Measurements from ENCODE around the gene PRKG2.

Gene PRKG2

DNA sequence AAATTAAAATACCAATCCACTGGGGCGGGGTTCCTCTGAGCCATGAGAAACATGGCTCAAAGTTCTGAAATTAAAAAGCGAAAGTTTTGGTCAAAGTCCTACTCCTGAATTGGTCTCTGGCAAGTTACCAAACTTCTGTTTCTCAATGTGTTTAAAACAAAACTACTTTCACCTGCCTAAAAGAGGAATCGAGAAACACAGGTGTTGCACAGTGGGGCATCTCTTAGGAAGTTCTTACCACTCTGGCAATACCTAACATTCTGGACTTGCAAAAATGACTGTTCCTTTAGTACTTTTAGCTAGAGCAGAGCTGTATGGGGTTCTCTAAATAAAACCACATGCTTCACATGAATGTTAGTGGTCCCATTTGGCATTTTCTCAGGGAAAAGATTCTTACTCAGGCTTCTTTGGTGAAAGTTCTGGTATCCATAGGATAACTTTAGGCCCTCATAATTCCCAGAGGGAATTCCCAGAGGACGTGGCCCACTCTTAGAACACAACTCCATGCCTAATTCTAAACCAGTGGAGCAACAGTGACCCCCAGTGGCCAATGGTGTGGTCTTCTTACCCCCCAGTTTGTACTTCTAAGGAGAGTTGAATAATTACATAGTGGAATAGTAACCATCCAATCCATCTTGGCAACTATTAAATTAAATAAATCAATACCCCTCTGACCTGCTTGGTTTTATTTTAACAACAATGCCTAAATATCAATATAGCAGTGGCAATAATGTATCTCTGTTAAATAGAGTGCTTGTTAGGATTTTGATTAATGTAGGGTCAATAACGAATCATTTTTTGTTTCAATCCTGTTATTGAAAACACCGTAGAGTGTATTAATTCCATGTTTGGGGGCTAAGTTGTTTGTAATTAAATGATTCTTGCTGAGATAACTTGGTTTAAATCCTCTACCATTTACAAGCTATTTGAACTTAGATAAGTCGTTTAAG lies 162.6 kb downstream of the PRKG2 start:
- FAIRE-seq: peak; percentile 38
- DNase-seq (ENCODE audit: insufficient read length, low spot score): no peak
- TF ChIP-seq, protein P1, sequence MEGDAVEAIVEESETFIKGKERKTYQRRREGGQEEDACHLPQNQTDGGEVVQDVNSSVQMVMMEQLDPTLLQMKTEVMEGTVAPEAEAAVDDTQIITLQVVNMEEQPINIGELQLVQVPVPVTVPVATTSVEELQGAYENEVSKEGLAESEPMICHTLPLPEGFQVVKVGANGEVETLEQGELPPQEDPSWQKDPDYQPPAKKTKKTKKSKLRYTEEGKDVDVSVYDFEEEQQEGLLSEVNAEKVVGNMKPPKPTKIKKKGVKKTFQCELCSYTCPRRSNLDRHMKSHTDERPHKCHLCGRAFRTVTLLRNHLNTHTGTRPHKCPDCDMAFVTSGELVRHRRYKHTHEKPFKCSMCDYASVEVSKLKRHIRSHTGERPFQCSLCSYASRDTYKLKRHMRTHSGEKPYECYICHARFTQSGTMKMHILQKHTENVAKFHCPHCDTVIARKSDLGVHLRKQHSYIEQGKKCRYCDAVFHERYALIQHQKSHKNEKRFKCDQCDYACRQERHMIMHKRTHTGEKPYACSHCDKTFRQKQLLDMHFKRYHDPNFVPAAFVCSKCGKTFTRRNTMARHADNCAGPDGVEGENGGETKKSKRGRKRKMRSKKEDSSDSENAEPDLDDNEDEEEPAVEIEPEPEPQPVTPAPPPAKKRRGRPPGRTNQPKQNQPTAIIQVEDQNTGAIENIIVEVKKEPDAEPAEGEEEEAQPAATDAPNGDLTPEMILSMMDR (IDR thresholded peaks at IDR 0.05; ENCODE audit: insufficient read depth, missing control alignments): peak; percentile 77

DNA sequence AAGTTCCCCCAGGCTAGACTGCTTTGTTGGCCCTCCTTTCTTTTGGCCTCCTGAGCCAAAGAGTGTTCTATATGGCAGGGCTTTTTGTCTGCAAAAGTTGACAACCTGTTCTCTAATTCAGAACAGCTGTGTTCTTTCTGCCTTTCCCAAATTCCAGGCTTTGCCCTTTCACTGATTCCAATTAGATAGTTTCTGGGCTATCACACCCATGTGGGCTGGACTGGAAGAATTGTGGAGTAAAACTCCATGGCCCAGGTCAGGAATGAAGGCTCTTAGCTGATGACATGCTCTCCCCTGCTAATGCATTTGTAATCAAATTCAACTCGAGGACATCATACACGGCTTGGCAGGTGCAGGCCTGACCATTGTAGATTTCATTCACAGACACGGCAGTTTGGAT lies 165.1 kb downstream of the PRKG2 start:
- no peak for DNase-seq (ENCODE audit: insufficient read length, low spot score)
- no peak for FAIRE-seq
- TF ChIP-seq, protein P1 (IDR thresholded peaks at IDR 0.05; ENCODE audit: insufficient read depth, missing control alignments): no peak

DNA sequence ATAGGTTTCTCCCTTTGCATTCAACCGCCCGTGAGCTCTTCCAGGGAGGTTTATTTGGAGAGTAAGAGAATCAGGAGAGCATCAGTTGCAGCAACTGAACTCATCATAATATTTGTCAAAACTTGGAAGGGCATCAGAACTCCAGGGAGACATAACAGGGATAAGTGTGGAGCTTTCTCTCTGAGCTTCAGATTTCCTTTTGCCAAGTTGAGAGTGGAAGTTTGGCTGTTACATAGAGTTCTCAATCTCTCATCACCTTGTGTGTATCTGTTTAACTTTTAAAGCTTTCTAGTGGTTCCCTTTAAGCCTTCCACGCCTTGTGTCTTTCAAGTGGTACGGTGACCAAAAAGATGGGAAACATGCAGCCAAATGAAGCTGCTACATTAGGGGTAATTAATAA lies 165.7 kb downstream of the PRKG2 start:
- TF ChIP-seq, protein P1 (IDR thresholded peaks at IDR 0.05; ENCODE audit: insufficient read depth, missing control alignments): no peak
- DNase-seq (ENCODE audit: insufficient read length, low spot score) (no peak), FAIRE-seq (no peak)

DNA sequence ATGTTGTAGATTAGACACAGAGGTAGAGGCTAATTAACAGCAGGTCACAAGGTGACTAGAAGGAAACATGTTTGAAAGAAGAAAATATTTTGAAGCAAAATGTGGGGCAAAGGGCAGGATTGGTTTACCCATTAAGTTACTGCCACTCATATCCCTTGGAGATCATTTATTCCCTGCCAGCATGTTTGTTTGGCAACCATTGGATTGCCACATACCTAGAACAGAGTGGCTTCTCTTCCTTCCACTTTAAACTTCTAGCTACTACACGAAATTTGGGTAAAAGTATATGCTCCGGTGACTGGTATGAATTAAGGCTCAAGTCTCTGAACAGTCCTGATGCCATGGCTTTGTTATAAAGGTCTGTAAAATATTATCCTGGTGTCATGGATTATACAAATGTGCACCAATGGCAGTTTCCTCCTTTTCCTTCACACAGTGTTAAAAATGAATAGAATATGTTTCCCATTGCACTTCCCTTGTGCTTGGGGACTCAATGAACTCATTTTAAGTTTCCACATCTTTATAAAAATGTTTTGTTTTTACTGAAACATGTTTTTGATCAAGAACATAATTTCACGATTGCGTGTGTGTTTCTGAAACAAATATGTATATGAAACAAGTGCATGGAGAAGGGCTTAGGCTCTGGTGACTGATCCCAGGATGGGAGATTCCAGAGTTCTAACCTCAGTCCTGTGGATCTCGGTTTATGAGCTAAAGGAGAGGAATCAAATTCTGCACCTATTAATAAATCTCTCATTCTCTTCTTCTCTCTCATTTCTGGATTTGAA lies 172.2 kb downstream of the PRKG2 start:
- FAIRE-seq (no peak), DNase-seq (ENCODE audit: insufficient read length, low spot score) (no peak)
- TF ChIP-seq, protein P1 (IDR thresholded peaks at IDR 0.05; ENCODE audit: insufficient read depth, missing control alignments): no peak

GRCh38 chr4:81040012-81040659 lies 174.9 kb downstream of the PRKG2 start:
- peak; percentile 6 for FAIRE-seq
- no peak for DNase-seq (ENCODE audit: insufficient read length, low spot score)

GRCh38 chr4:81039351-81039972 lies 175.6 kb downstream of the PRKG2 start:
- no peak for FAIRE-seq

More at GRCh38 chr4:81040012-81040659, 174.9 kb downstream of the PRKG2 start:
- TF ChIP-seq, protein P1 (IDR thresholded peaks at IDR 0.05; ENCODE audit: insufficient read depth, missing control alignments): peak; percentile 89

More at GRCh38 chr4:81039351-81039972, 175.6 kb downstream of the PRKG2 start:
- TF ChIP-seq, protein P1 (IDR thresholded peaks at IDR 0.05; ENCODE audit: insufficient read depth, missing control alignments): no peak
- no peak for DNase-seq (ENCODE audit: insufficient read length, low spot score)

Measured in D721Med (cell line).